GM13976 (cell line): ENCODE measurements around the gene COX7A2L.
"Not testable (repeated sequence)": the region's sequence is repeated elsewhere in the genome, so short reads cannot be mapped to it uniquely, and the experiment has no call there.

Source experiments
- DNase-seq: peaks from one replicate; pipeline ENCODE4 v3.0.0; 2012; ENCODE audit warnings: low spot score
- CTCF ChIP-seq: IDR thresholded peaks from 2 replicates; pipeline ENCODE4 v1.5.1; 2012; ENCODE audit warnings: borderline replicate concordance, mild to moderate bottlenecking; ENCODE audit not compliant: insufficient read depth; ENCODE audit errors: extremely low read depth, missing control alignments, control extremely low read depth
- in situ Hi-C: fragments of 300-500 bp; cut with MboI; formaldehyde crosslinking; loops from one replicate; pipeline ENCODE4 v1.12.0; 2022; ENCODE audit warnings: low sequenced_read_pairs, mixed read lengths, inconsistent platforms; ENCODE audit not compliant: unreplicated experiment

Gene COX7A2L, protein sequence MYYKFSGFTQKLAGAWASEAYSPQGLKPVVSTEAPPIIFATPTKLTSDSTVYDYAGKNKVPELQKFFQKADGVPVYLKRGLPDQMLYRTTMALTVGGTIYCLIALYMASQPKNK

DNA sequence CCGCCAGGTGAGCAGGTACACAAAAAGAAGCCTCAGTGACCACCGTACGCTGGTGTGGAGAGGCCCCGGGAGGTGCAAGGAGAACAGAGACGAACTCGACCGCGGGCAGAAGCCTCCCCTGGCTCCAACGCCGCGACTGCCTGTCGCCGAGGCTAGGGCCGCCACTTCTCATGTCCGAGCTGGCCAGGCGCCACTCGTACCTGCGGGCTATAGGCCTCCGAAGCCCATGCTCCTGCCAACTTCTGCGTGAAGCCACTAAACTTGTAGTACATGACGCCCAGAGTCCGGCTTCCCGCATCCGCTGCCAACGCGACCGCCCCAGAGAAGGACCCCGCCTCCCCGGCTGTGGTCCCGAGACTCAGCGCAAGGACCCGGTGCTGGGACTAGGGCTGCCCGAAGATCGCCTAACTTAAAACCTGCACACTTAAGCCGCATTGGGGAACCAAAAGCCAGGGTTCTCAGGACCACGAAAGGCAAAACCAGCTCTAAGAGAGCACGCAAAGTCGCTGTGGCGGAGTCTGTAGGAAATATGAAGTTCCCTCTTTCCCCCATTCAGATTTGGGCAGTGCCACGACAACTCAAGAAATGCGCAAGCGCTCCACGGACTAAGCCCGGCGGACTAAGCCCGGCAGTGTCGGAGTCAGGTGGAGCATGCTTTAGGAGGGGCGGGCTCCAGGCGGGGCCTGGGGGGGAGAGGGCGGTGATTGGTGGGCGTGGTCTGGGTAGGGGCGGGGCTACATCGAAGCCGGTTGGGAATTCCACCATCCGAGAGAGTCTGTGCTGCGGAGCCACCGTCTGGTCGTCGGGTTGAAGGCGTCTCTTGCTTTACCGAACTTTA, at the start of gene COX7A2L:
Gene COX7A2L, minus strand, starts transcription at position 328 of the 838 bp plus-strand sequence. Its CDS starts 56 bp downstream, at position 272.
- DNase-seq = peak; percentile 98
- peak; percentile 34 for TF ChIP-seq CTCF
- in situ Hi-C loops = loop anchor here (25.0 kb wide), 1 partner anchor 499 kb away; no protein-coding TSS in a partner anchor

GRCh38 chr2:42408009-42408408, 47.0 kb upstream of the COX7A2L start:
- DNase-seq = no peak
- no peak for TF ChIP-seq CTCF
- in situ Hi-C loops = no loop called here

- in situ Hi-C loops = no loop called here
- TF ChIP-seq CTCF = no peak
These were observed 46.5 kb upstream of the COX7A2L start for GRCh38 chr2:42407476-42407875.

GRCh38 chr2:42404676-42405075, 43.7 kb upstream of the COX7A2L start:
- DNase-seq = no peak
- no peak for TF ChIP-seq CTCF
- in situ Hi-C loops = no loop called here

More at GRCh38 chr2:42407476-42407875, 46.5 kb upstream of the COX7A2L start:
- DNase-seq = no peak

- no peak for DNase-seq
- no peak for TF ChIP-seq CTCF
- in situ Hi-C loops = no loop called here
These were observed 40.8 kb upstream of the COX7A2L start for GRCh38 chr2:42401773-42402172.

DNA sequence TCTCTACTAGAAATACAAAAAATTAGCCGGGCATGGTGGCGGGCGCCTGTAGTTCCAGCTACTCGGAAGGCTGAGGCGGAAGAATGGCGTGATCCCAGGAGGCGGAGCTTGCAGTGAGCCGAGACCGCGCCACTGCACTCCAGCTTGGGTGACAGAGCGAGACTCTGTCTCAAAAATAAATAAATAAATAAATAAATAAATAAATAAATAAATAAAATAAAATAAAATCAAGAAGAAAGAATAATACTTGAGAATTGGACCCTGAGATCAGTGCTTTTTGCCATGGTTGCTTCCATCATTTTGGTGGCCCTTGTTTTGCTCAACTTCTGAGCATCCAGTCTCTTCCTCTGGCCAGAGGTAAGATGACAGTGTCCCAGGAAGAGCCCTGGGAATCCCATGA, 37.0 kb upstream of the COX7A2L start:
- in situ Hi-C loops, DNase-seq: not testable (repeated sequence)

DNA sequence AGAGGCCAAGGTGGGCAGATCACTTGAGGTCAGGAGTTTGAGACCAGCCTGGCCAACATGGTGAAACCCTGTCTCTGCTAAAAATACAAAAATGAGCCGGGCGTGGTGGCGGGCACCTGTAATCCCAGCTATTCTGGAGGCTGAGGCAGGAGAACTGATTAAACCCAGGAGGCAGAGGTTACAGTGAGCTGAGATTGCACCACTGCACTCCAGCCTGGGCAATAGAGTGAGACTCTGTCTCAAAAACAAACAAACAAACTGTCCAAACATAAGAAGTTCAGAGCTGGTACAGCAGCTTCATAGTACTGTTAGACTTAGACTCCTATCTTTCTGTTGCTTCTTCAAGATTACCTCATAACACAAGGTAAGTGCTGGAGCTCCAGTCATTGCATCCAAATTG, 32.3 kb upstream of the COX7A2L start:
- DNase-seq, in situ Hi-C loops: not testable (repeated sequence)
